Astrocyte (in vitro differentiated cells and primary cell): ENCODE measurements around the gene DSTN.

Source experiments
- EZH2 ChIP-seq: IDR thresholded peaks from 2 replicates; pipeline ENCODE4 v1.6.1; 2012; ENCODE audit warnings: mild to moderate bottlenecking, low read length, inconsistent platforms; ENCODE audit not compliant: insufficient read depth
- TF ChIP-seq, protein P1 (sequence below): IDR thresholded peaks from 2 replicates; pipeline ENCODE4 v1.5.1; 2011; ENCODE audit warnings: low read depth, mild to moderate bottlenecking, inconsistent platforms, low read length, moderate library complexity; ENCODE audit not compliant: insufficient read depth

GRCh38 chr20:17612287-17612991 lies 42.6 kb downstream of the DSTN start:
- TF ChIP-seq, protein P1, sequence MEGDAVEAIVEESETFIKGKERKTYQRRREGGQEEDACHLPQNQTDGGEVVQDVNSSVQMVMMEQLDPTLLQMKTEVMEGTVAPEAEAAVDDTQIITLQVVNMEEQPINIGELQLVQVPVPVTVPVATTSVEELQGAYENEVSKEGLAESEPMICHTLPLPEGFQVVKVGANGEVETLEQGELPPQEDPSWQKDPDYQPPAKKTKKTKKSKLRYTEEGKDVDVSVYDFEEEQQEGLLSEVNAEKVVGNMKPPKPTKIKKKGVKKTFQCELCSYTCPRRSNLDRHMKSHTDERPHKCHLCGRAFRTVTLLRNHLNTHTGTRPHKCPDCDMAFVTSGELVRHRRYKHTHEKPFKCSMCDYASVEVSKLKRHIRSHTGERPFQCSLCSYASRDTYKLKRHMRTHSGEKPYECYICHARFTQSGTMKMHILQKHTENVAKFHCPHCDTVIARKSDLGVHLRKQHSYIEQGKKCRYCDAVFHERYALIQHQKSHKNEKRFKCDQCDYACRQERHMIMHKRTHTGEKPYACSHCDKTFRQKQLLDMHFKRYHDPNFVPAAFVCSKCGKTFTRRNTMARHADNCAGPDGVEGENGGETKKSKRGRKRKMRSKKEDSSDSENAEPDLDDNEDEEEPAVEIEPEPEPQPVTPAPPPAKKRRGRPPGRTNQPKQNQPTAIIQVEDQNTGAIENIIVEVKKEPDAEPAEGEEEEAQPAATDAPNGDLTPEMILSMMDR = no peak
- TF ChIP-seq EZH2 = no peak
